Measurements from ENCODE around the gene ILK. TPM values are rescaled to one million over a fixed set of nuclear protein-coding genes. Genes with fewer than 3 reads are reported as not detected.

The ILK gene
- total and polyA plus RNA-seq, 2 donors (not counting 3 experiments of a cell fraction or from before 2014, with no cell fraction given) = 221 to 296 TPM

DNA sequence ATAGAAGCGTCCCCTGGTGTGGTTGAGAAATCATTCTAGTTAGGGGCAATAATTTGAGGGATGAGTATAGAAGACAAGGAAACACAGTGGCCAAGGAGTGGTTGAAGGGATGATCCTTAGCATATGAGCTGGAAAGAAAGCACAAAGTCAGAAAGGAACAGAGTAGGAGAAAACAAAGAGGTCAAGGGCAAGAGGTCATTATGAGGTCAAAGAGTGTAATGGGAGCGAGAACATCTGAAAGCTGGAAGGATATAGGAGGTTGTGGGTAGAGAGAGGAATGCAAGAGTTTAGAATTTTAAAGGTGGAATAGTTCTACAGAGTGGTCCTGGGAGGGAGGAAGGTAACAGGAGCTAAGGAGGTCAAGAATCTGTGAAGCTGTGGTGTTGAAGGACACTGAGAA, 50.1 kb downstream of the ILK start:
- ChIA-PET CTCF (interaction anchor here (0.9 to 1.5 kb wide), 3 partner anchors 21 to 123 kb away, joined by 4 read pairs; partner anchors contain the start of gene TPP1), POLR2A (no interaction called here)
- H3K4me2 ChIP-seq (ENCODE audit: insufficient read depth, low read length) = no peak overlapping the region
- DNase-seq (ENCODE audit: low read depth, low spot score) (no peak), FAIRE-seq (no peak)
- intact Hi-C loops (cut with micrococcal nuclease) = no loop called here
- dilution Hi-C loops (cut with MboI; ENCODE audit: extremely low pct_ligation_motif_present, low sequenced_read_pairs) = no loop called here
- H3K79me2 ChIP-seq (ENCODE audit: control insufficient read depth, insufficient read depth, low read length) = peaks cover 2% of the 10 kb centered on the region
- H3K9ac ChIP-seq (replicated peaks; ENCODE audit: extremely low read depth, insufficient read depth, low read length) = no peak overlapping the region
- H3K27ac ChIP-seq (ENCODE audit: insufficient read depth, low read depth, low read length) = no peak overlapping the region
- H3K4me1 ChIP-seq (ENCODE audit: control insufficient read depth, extremely low read depth, insufficient read depth, low read length) = peaks cover 15% of the 10 kb centered on the region
- TF ChIP-seq FOS (IDR thresholded peaks at IDR 0.05; ENCODE audit: borderline replicate concordance, insufficient read depth, low read length) (no peak), POLR2AphosphoS5 (IDR thresholded peaks at IDR 0.05; ENCODE audit: insufficient read depth, low read depth, low read length) (no peak), JUN (IDR thresholded peaks at IDR 0.05; ENCODE audit: borderline replicate concordance, insufficient read depth, insufficient read length, low read depth) (no peak), EZH2 (IDR thresholded peaks at IDR 0.05; ENCODE audit: borderline replicate concordance, low read depth, low read length, severe bottlenecking) (no peak), GATA2 (IDR thresholded peaks at IDR 0.05; ENCODE audit: insufficient read depth, insufficient read length, low read depth, low read length) (no peak), POLR2A (IDR thresholded peaks at IDR 0.05; ENCODE audit: low read depth, low read length) (no peak), MYC (IDR thresholded peaks at IDR 0.05; ENCODE audit: low read depth, low read length) (no peak)
- TF ChIP-seq, protein P1, sequence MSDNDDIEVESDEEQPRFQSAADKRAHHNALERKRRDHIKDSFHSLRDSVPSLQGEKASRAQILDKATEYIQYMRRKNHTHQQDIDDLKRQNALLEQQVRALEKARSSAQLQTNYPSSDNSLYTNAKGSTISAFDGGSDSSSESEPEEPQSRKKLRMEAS (IDR thresholded peaks at IDR 0.05; ENCODE audit: insufficient read depth, insufficient read length) = no peak
- TF ChIP-seq, protein P2, sequence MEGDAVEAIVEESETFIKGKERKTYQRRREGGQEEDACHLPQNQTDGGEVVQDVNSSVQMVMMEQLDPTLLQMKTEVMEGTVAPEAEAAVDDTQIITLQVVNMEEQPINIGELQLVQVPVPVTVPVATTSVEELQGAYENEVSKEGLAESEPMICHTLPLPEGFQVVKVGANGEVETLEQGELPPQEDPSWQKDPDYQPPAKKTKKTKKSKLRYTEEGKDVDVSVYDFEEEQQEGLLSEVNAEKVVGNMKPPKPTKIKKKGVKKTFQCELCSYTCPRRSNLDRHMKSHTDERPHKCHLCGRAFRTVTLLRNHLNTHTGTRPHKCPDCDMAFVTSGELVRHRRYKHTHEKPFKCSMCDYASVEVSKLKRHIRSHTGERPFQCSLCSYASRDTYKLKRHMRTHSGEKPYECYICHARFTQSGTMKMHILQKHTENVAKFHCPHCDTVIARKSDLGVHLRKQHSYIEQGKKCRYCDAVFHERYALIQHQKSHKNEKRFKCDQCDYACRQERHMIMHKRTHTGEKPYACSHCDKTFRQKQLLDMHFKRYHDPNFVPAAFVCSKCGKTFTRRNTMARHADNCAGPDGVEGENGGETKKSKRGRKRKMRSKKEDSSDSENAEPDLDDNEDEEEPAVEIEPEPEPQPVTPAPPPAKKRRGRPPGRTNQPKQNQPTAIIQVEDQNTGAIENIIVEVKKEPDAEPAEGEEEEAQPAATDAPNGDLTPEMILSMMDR (IDR thresholded peaks at IDR 0.05; ENCODE audit: extremely low read depth in 1 of 2, insufficient read depth in 1 of 2, low read depth in 1 of 2, low read length in 2 of 2) = no peak
- H3K36me3 ChIP-seq (ENCODE audit: control insufficient read depth in 2 of 2, extremely low read depth in 1 of 2, insufficient read depth in 2 of 2, low read length in 2 of 2) = no peaks in the 10 kb centered on the region
- no peaks in the 10 kb centered on the region for H3K9me3 ChIP-seq (replicated peaks; ENCODE audit: control insufficient read depth, insufficient read depth, low read length)
- no peaks in the 10 kb centered on the region for H4K20me1 ChIP-seq (replicated peaks; ENCODE audit: control insufficient read depth, extremely low read depth, insufficient read depth, low read length)
- H2AFZ ChIP-seq (ENCODE audit: low read depth, low read length) = no peak overlapping the region
- no TSS peak for BruUV-seq (replicated peaks)
- no peaks in the 10 kb centered on the region for H3K27me3 ChIP-seq (ENCODE audit: control insufficient read depth in 2 of 2, insufficient read depth in 2 of 2, low read length in 2 of 2)
- no peak overlapping the region for H3K4me3 ChIP-seq (replicated peaks in 1 of 3; ENCODE audit: insufficient read depth in 1 of 3, low read depth in 1 of 3, low read length in 3 of 3)
- no peaks in the 10 kb centered on the region for H3K9me1 ChIP-seq (replicated peaks; ENCODE audit: control insufficient read depth, extremely low read depth, insufficient read depth, low read length)

All from endothelial cell of umbilical vein (primary cell).